Adrenal gland (tissue), 12 donors: ENCODE results near the gene PLEKHA7. TPM values are rescaled to one million over a fixed set of nuclear protein-coding genes. Genes with fewer than 3 reads are reported as not detected.

ENCODE experiments used
- DNase-seq, 7 donors: peaks; one replicate each; pipeline ENCODE4 v3.0.0-alpha.2; 2019 to 2020
- H3K27ac ChIP-seq, 5 donors: fragments of 200-600 bp; sonication (generic) in 4 of 5; 1 replicate in 3 of 5; 2 replicates in 2 of 5; pipeline versions ENCODE4 v1.5.1 to v1.8.0; 2016 to 2020; ENCODE audit warnings: mild to moderate bottlenecking in 1 of 5
- H3K27me3 ChIP-seq: fragments of 200-600 bp; 2 replicates; pipeline ENCODE4 v1.8.0; 2021
- H3K36me3 ChIP-seq, 2 donors: fragments of 200-600 bp; replicated peaks in 1 of 2; 1 replicate in 1 of 2; 2 replicates in 1 of 2; pipeline versions ENCODE4 v1.5.1 to v1.8.0; 2018 to 2022
- H3K4me1 ChIP-seq, 2 donors: fragments of 200-600 bp; replicated peaks in 1 of 2; 1 replicate in 1 of 2; 2 replicates in 1 of 2; pipeline versions ENCODE4 v1.5.1 to v1.8.0; 2018 to 2021
- H3K4me3 ChIP-seq, 4 donors: fragments of 200-600 bp; sonication (generic) in 3 of 4; one replicate each; pipeline ENCODE4 v1.5.1; 2016 to 2018
- H3K9me3 ChIP-seq, 3 donors: fragments of 200-600 bp; sonication (generic) in 1 of 3; replicated peaks in 1 of 3; 1 replicate in 2 of 3; 2 replicates in 1 of 3; pipeline versions ENCODE4 v1.5.1 to v1.8.0; 2016 to 2021
- CTCF ChIP-seq, 6 experiments: fragments of 450-650 bp in 4 of 6; fragments of 200-600 bp in 2 of 6; sonication (generic) in 1 of 6; IDR thresholded peaks; 1 replicate in 5 of 6; 2 replicates in 1 of 6; pipeline versions ENCODE4 v1.5.1 to v1.8.0; 2016 to 2021; ENCODE audit warnings: antibody characterized with exemption in 6 of 6, mild to moderate bottlenecking in 2 of 6, moderate library complexity in 1 of 6
- POLR2A ChIP-seq, 2 donors: fragments of 450-650 bp; IDR thresholded peaks; one replicate each; pipeline ENCODE4 v1.6.1; 2017; ENCODE audit warnings: antibody characterized with exemption in 2 of 2, mild to moderate bottlenecking in 2 of 2, moderate library complexity in 1 of 2
- WGBS, 4 donors: extraction: QIAGEN DNeasy Blood & Tissue Kit in 2 of 4; methylation state at CpG; one replicate each; pipeline versions ENCODE4 v1.1.5 to v1.1.7; 2013 to 2017; 5-methylcytosine and 5-hydroxymethylcytosine counted together
- intact Hi-C, 2 donors: fragments of 100-400 bp; cut with DNase I; formaldehyde crosslinking; loops; one replicate each; pipeline versions ENCODE4 v1.14.1 to v1.15.0; 2022 to 2023
- polyA plus RNA-seq, 3 donors: library from polyadenylated mRNA; stranded (reverse); fragments of 200-250 nt in 2 of 3; fragments of 350-450 nt in 1 of 3; fragmentation: Illumina TruSeq in 1 of 3; extraction: RNeasy Lipid Tissue Mini Kit (QIAGEN cat#74804) in 1 of 3; gene quantifications; one replicate each; pipeline ENCODE4 v1.2.3, GENCODE V29; 2013 to 2014
- total RNA-seq, 9 donors: library from RNA; depleted of rRNA in 4 of 9; stranded (reverse); fragments of >200 nt in 4 of 9; fragments of 120-200 nt in 1 of 9; fragmentation: NEBNext Ultra II Directional in 1 of 9; extraction: Animal tissue kit (Norgen Biotek cat#: 25700) in 1 of 9; gene quantifications; one replicate each; pipeline versions ENCODE4 v1.1.0 to v1.2.4, GENCODE V29; 2013 to 2023
- donor health status: healthy with polysubstance abuse.
- donor health status: Bipolar disorder and iron deficiency.
- donor health status: DM: yes; HTN: yes; CAD: no.
- donor health status: DM: no; HTN: no; CAD: no.
- donor health status: DM: no; HTN: no; CAD: no.
- donor health status: DM: yes; HTN: yes; CAD: no.

Gene PLEKHA7
- total and polyA plus RNA-seq, 12 donors: 0.54 to 23.7 (median 2.7) TPM

DNA sequence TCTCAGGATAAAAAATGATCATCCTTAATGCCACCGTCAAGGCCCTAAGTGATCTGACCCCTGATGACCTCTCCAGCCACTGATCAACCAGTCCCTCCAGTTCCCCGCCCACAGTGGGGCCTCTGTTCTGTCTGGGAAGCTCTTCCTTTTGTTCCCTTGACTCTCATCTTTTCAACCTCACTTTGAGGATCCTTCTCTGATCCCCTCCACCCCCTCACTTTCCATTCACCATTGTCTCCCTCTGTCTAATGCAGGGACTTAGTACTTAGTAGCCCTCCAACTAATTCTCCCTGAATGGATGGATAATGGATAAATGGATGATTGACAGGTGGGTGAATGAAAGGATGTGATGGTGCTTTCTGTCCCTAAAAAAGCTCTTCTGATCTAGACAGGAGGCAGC lies 230.1 kb downstream of the PLEKHA7 start:
- Histone ChIP-seq H3K9me3 (no peaks in the 10 kb centered on the region), H3K4me3 (no peak overlapping the region), H3K36me3 (no peaks in the 10 kb centered on the region), H3K4me1 (peaks cover 0 to 7% of the 10 kb centered on the region in 2 donors), H3K27me3 (no peaks in the 10 kb centered on the region), H3K27ac (no peak overlapping the region)
- 66 to 88% (median 76%) methylated on average over 2 of the region's 2 CpGs for WGBS, 4 donors
- intact Hi-C loops: loop anchor here (10.0 kb wide), 1 partner anchor 281 kb away; no protein-coding TSS in a partner anchor
- TF ChIP-seq CTCF (IDR thresholded peaks at IDR 0.05): no peak
- no peak for TF ChIP-seq POLR2A (IDR thresholded peaks at IDR 0.05)
- no peak for DNase-seq

- DNase-seq: no peak
Measured at GRCh38 chr11:16783321-16783801, 230.9 kb downstream of the PLEKHA7 start.

DNA sequence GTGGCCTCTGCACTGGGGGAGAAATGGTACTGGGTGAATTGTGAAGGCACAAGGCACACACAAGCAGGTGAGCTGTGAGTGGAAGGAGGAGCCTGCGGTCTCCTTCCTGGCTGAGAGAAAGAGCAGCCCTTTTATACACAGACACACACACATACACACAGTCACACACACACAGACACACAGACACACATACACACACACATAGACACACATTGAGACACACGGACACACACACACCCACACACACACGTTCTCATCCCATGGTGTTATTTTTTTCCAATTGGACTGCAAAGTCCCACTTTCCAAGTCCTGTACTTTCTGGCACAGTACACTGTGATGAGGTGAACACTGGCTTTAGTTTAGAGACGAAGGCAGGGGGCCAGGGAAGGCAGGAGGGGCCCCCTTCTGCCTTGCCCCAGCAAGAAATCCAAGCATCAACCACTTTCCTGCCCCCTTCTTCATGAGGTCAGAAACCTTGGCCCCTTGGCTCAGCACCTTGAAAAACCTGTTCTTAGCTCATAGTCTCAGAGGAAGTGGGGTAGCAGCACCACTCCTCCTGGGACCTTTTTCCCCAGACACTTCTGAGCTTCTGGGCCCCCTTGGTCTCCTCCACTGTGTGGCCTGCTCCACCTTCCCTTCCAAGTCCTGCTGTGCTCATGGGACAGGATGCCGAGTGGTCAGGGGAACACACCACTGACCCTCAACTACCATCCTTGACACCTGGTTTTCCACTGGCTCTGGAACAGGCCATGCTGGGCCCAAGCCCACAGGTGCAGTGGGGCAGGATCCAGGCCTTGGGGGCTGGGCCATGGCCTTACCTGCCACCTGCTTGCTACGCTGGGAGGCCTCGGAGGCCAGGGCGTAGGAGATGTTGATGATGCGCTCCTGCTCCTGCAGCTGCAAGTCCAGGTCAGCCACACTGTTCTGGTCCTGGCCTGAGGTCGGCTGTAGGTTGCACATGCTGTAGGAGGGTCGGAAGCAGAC lies 232.0 kb downstream of the PLEKHA7 start:
- no peak overlapping the region for H3K4me3 ChIP-seq
- no peaks in the 10 kb centered on the region for H3K9me3 ChIP-seq
- no peaks in the 10 kb centered on the region for H3K4me1 ChIP-seq
- no peak overlapping the region for H3K27ac ChIP-seq
- TF ChIP-seq POLR2A (IDR thresholded peaks at IDR 0.05) (no peak), CTCF (IDR thresholded peaks at IDR 0.05) (no peak)
- no peak for DNase-seq
- no peaks in the 10 kb centered on the region for H3K27me3 ChIP-seq
- H3K36me3 ChIP-seq: no peaks in the 10 kb centered on the region
- WGBS, 4 donors: 79 to 89% (median 86%) methylated on average over 7 to 11 of the region's 11 CpGs
- intact Hi-C loops: loop anchor here (10.0 kb wide), 1 partner anchor 283 kb away; no protein-coding TSS in a partner anchor

More at GRCh38 chr11:16783321-16783801, 230.9 kb downstream of the PLEKHA7 start:
- H3K4me1 ChIP-seq: peaks cover 0 to 4% of the 10 kb centered on the region in 2 donors
- no peak overlapping the region for H3K4me3 ChIP-seq
- no peaks in the 10 kb centered on the region for H3K9me3 ChIP-seq
- 91 to 94% (median 92%) methylated on average over 12 to 22 of the region's 22 CpGs for WGBS, 4 donors
- no peaks in the 10 kb centered on the region for H3K36me3 ChIP-seq
- TF ChIP-seq POLR2A (IDR thresholded peaks at IDR 0.05): no peak
- TF ChIP-seq CTCF (IDR thresholded peaks at IDR 0.05): no peak
- H3K27ac ChIP-seq: no peak overlapping the region
- no peaks in the 10 kb centered on the region for H3K27me3 ChIP-seq
- intact Hi-C loops: loop anchor here (10.0 kb wide), 1 partner anchor 281 kb away; no protein-coding TSS in a partner anchor
